ENCODE results near the gene TMEM119. TPM values are rescaled to one million over a fixed set of nuclear protein-coding genes. Genes with fewer than 3 reads are reported as not detected.

TMEM119 gene
- total RNA-seq, 4 donors from 2014 or later = 0.24 to 10.9 (median 6.3) TPM

GRCh38 chr12:108603743-108604142, 5.9 kb upstream of the TMEM119 start:
- Histone ChIP-seq H3K36me3 (no peaks in the 10 kb centered on the region), H3K4me3 (no peak overlapping the region), H3K4me1 (peaks cover under 1% of the 10 kb centered on the region), H3K27me3 (no peaks in the 10 kb centered on the region), H3K9me3 (no peaks in the 10 kb centered on the region), H3K27ac (no peak overlapping the region)
- TF ChIP-seq EP300 (IDR thresholded peaks at IDR 0.05) = no peak
- no peak for TF ChIP-seq POLR2A (IDR thresholded peaks at IDR 0.05)
- no peak for TF ChIP-seq CTCF (IDR thresholded peaks at IDR 0.05)
- TF ChIP-seq POLR2AphosphoS5 (IDR thresholded peaks at IDR 0.05) = no peak
- DNase-seq (ENCODE audit: low spot score in 2 of 2) = no peak
- WGBS = 86% methylated on average over 4 of the region's 4 CpGs

- H3K4me3 ChIP-seq = no peak overlapping the region
- no peak for DNase-seq (ENCODE audit: low spot score in 2 of 2)
- no peaks in the 10 kb centered on the region for H3K9me3 ChIP-seq
- WGBS = 81% methylated on average over 5 of the region's 15 CpGs
- H3K27me3 ChIP-seq = no peaks in the 10 kb centered on the region
- no peaks in the 10 kb centered on the region for H3K36me3 ChIP-seq
- TF ChIP-seq CTCF (IDR thresholded peaks at IDR 0.05) (no peak), POLR2A (IDR thresholded peaks at IDR 0.05) (no peak), POLR2AphosphoS5 (IDR thresholded peaks at IDR 0.05) (no peak), EP300 (IDR thresholded peaks at IDR 0.05) (no peak)
- no peak overlapping the region for H3K27ac ChIP-seq
- H3K4me1 ChIP-seq = peaks cover 6% of the 10 kb centered on the region
Observed at GRCh38 chr12:108602976-108603704, 5.3 kb upstream of the TMEM119 start.

GRCh38 chr12:108602209-108602705, 4.4 kb upstream of the TMEM119 start:
- Histone ChIP-seq H3K27ac (no peak overlapping the region), H3K9me3 (no peaks in the 10 kb centered on the region), H3K4me1 (peaks cover 6% of the 10 kb centered on the region), H3K27me3 (no peaks in the 10 kb centered on the region), H3K36me3 (no peaks in the 10 kb centered on the region), H3K4me3 (no peak overlapping the region)
- TF ChIP-seq CTCF (IDR thresholded peaks at IDR 0.05) = no peak
- TF ChIP-seq EP300 (IDR thresholded peaks at IDR 0.05) = no peak
- TF ChIP-seq POLR2AphosphoS5 (IDR thresholded peaks at IDR 0.05) = no peak
- TF ChIP-seq POLR2A (IDR thresholded peaks at IDR 0.05) = no peak
- WGBS = 95% methylated on average over 9 of the region's 9 CpGs
- no peak for DNase-seq (ENCODE audit: low spot score in 2 of 2)

GRCh38 chr12:108600702-108601007, 2.8 kb upstream of the TMEM119 start:
- no peak for TF ChIP-seq CTCF (IDR thresholded peaks at IDR 0.05)
- TF ChIP-seq EP300 (IDR thresholded peaks at IDR 0.05) = no peak
- no peak for TF ChIP-seq POLR2AphosphoS5 (IDR thresholded peaks at IDR 0.05)
- no peak for TF ChIP-seq POLR2A (IDR thresholded peaks at IDR 0.05)
- no peak for DNase-seq (ENCODE audit: low spot score in 2 of 2)
- no peaks in the 10 kb centered on the region for H3K9me3 ChIP-seq
- H3K4me1 ChIP-seq = peaks cover 9% of the 10 kb centered on the region
- H3K27ac ChIP-seq = no peak overlapping the region
- H3K27me3 ChIP-seq = no peaks in the 10 kb centered on the region
- WGBS = 68% methylated on average over 4 of the region's 4 CpGs
- no peak overlapping the region for H3K4me3 ChIP-seq
- no peaks in the 10 kb centered on the region for H3K36me3 ChIP-seq

GRCh38 chr12:108599948-108600701, 2.2 kb upstream of the TMEM119 start:
- TF ChIP-seq POLR2A (IDR thresholded peaks at IDR 0.05) = no peak
- TF ChIP-seq POLR2AphosphoS5 (IDR thresholded peaks at IDR 0.05) = no peak
- no peak for TF ChIP-seq CTCF (IDR thresholded peaks at IDR 0.05)
- TF ChIP-seq EP300 (IDR thresholded peaks at IDR 0.05) = no peak
- H3K36me3 ChIP-seq = no peaks in the 10 kb centered on the region
- H3K9me3 ChIP-seq = no peaks in the 10 kb centered on the region
- WGBS = 91% methylated on average over 9 of the region's 10 CpGs
- H3K4me1 ChIP-seq = peaks cover 9% of the 10 kb centered on the region
- no peak overlapping the region for H3K27ac ChIP-seq
- no peak for DNase-seq (ENCODE audit: low spot score in 2 of 2)
- H3K4me3 ChIP-seq = no peak overlapping the region
- no peaks in the 10 kb centered on the region for H3K27me3 ChIP-seq
